ENCODE results near the gene IFT81. TPM values are rescaled to one million over a fixed set of nuclear protein-coding genes. Genes with fewer than 3 reads are reported as not detected.

The IFT81 gene
- total RNA-seq, 1 donor from 2014 or later: 6.4 TPM

- intact Hi-C loops (cut with DNase I): no loop called here
- no peak for DNase-seq (ENCODE audit: low spot score)
Measured at GRCh38 chr12:110141389-110141788, 17.2 kb downstream of the IFT81 start.

GRCh38 chr12:110146986-110147385 lies 22.8 kb downstream of the IFT81 start:
- intact Hi-C loops (cut with DNase I): no loop called here
- no peak for DNase-seq (ENCODE audit: low spot score)

GRCh38 chr12:110149086-110149660 lies 25.0 kb downstream of the IFT81 start:
- intact Hi-C loops (cut with DNase I): no loop called here
- no peak for DNase-seq (ENCODE audit: low spot score)

GRCh38 chr12:110156766-110157165 lies 32.6 kb downstream of the IFT81 start:
- intact Hi-C loops (cut with DNase I): no loop called here

GRCh38 chr12:110157539-110157938 lies 33.4 kb downstream of the IFT81 start:
- intact Hi-C loops (cut with DNase I): no loop called here
- DNase-seq (ENCODE audit: low spot score): no peak

More at GRCh38 chr12:110156766-110157165, 32.6 kb downstream of the IFT81 start:
- DNase-seq (ENCODE audit: low spot score): no peak

- no peak for DNase-seq (ENCODE audit: low spot score)
- intact Hi-C loops (cut with DNase I): no loop called here
Measured at GRCh38 chr12:110159671-110160245, 35.6 kb downstream of the IFT81 start.

GRCh38 chr12:110165540-110166159 lies 41.5 kb downstream of the IFT81 start:
- intact Hi-C loops (cut with DNase I): no loop called here
- DNase-seq (ENCODE audit: low spot score): no peak

- no peak for DNase-seq (ENCODE audit: low spot score)
- intact Hi-C loops (cut with DNase I): no loop called here
Measured at GRCh38 chr12:110168732-110169455, 44.7 kb downstream of the IFT81 start.

GRCh38 chr12:110170535-110171185 lies 46.5 kb downstream of the IFT81 start:
- intact Hi-C loops (cut with DNase I): no loop called here

GRCh38 chr12:110171186-110171538 lies 47.0 kb downstream of the IFT81 start:
- intact Hi-C loops (cut with DNase I): no loop called here
- no peak for DNase-seq (ENCODE audit: low spot score)

More at GRCh38 chr12:110170535-110171185, 46.5 kb downstream of the IFT81 start:
- no peak for DNase-seq (ENCODE audit: low spot score)

GRCh38 chr12:110171636-110172035 lies 47.5 kb downstream of the IFT81 start:
- intact Hi-C loops (cut with DNase I): no loop called here
- no peak for DNase-seq (ENCODE audit: low spot score)

GRCh38 chr12:110174373-110174996 lies 50.3 kb downstream of the IFT81 start:
- DNase-seq (ENCODE audit: low spot score): no peak
- intact Hi-C loops (cut with DNase I): no loop called here

GRCh38 chr12:110175201-110175600 lies 51.0 kb downstream of the IFT81 start:
- DNase-seq (ENCODE audit: low spot score): no peak
- intact Hi-C loops (cut with DNase I): no loop called here

GRCh38 chr12:110176745-110177144 lies 52.6 kb downstream of the IFT81 start:
- no peak for DNase-seq (ENCODE audit: low spot score)

GRCh38 chr12:110179291-110179690 lies 55.1 kb downstream of the IFT81 start:
- intact Hi-C loops (cut with DNase I): no loop called here
- no peak for DNase-seq (ENCODE audit: low spot score)

More at GRCh38 chr12:110176745-110177144, 52.6 kb downstream of the IFT81 start:
- intact Hi-C loops (cut with DNase I): no loop called here

GRCh38 chr12:110180591-110181005 lies 56.4 kb downstream of the IFT81 start:
- no peak for DNase-seq (ENCODE audit: low spot score)
- intact Hi-C loops (cut with DNase I): loop anchor here (5.0 kb wide), 1 partner anchor 73 kb away; no protein-coding TSS in a partner anchor

GRCh38 chr12:110182281-110182680 lies 58.1 kb downstream of the IFT81 start:
- intact Hi-C loops (cut with DNase I): loop anchor here (5.0 kb wide), 1 partner anchor 75 kb away; no protein-coding TSS in a partner anchor
- DNase-seq (ENCODE audit: low spot score): no peak

- intact Hi-C loops (cut with DNase I): loop anchor here (5.0 kb wide), 1 partner anchor 76 kb away; no protein-coding TSS in a partner anchor
Measured at GRCh38 chr12:110183386-110183785, 59.2 kb downstream of the IFT81 start.

GRCh38 chr12:110185626-110186025 lies 61.5 kb downstream of the IFT81 start:
- no peak for DNase-seq (ENCODE audit: low spot score)
- intact Hi-C loops (cut with DNase I): no loop called here

More at GRCh38 chr12:110183386-110183785, 59.2 kb downstream of the IFT81 start:
- DNase-seq (ENCODE audit: low spot score): no peak

All from cardiac septum (tissue), 1 donor.